NCI-H524 treated with DMSO at 0.1 percent for 48 hours (cell line): Measurements from ENCODE around the gene RAMP3.

Source experiments
- DNase-seq: peaks from one replicate; lab custom pipeline; 2025; lab: John Stamatoyannopoulos, UW

RAMP3 gene

GRCh38 chr7:45180084-45180986, 22.7 kb downstream of the RAMP3 start:
- DNase-seq: no peak

- no peak for DNase-seq
Observed at GRCh38 chr7:45181286-45181960, 23.8 kb downstream of the RAMP3 start.

DNA sequence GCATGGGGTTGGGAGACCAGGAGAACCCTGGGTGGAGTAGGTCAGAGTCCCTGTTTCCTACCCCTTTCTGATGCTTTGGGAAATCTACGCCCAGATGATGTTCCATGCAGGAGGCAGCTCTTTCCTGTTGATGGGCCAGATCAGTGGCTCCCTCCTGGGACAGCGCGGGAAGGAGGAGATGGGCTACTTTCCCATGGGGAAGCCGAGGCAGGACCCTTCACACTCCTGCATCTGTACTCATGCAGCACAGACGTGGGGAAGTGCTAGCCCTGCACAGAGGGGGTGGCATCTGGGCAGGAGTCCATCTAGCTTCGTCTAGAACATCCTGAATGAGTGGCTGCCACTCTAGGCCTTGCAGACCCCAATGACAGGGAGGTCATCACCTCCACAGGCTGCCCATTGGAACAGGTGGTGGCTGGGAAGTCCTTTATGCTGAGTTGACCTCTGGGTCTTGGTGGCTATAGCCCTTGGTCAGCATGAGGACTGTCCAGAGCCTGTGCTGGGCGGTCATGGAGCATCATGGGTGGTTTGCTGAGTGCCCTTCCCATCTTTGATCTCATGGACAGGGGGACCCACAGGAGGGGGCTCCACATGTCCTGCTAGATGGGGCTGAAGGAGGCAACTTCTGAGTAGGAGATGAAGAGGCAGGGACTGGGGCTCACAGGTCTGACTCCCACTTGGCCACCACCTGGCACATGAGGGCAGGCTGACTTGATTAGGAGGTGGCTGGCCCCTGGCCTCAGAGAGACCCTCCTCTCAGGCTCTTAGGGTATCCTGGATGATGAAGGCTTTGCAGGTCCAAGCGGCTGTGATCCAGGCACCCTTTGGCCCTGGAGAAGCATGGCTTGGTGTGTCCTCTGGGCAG, 24.6 kb downstream of the RAMP3 start:
- no peak for DNase-seq

- DNase-seq: no peak
Observed at GRCh38 chr7:45182856-45183710, 25.5 kb downstream of the RAMP3 start.

DNA sequence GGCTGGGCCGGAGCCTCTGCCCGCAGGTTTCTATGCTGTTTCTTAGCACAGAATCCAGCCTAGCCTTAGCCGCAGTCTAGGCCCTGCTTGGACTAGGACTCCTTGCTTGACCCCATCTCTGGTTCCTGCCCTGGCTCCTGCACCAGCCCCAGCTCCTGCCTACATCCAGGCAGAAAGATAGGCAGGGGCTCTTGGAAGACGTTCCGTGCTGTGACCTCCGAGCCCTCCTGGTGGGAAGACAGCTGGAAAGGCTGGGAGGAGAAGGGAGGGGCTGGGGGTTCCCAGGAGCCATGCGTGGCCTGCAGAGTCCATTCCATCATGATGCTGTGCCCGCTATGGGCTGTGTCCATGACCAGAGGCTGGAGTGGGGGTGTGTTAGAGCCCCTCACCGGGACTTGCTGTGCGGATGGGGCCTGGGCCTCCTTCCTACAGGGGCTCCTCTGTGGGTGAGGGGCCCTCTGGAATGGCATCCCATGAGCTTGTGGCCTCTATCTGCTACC, 26.2 kb downstream of the RAMP3 start:
- DNase-seq: no peak

DNA sequence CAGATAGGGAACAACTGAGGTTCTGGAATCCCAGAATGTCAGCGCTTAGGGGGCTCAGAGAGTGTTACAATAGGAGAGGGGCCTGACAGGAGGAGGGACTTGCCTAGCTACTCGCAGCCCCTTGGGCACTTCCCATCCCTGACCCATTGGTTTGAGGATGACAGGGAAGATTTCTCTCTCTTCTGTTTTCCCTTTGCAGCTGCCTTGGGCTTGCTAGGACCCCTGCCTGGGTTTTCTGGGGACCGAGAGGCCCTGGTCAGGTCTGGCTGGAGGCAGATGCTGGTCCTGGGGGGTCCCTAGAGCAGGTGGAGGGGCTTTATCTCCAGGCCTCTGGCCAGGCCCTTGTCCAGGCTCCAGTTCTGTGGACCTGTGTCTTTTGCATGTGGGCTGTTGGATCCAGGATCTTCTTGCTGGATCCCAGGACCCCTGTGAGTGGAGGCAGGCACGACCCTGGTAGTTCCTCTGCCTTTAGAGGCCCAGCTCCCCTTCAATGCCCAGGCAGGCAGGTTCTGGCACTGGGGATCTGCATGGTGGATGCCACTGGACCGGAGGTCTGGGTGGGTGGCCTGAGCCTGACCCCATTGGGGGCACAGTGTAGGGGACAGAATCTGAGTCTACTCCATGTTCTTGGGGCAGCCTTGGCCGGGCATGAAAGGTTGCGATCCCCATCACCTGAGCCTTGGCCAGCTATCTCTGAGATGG, 26.9 kb downstream of the RAMP3 start:
- no peak for DNase-seq

DNA sequence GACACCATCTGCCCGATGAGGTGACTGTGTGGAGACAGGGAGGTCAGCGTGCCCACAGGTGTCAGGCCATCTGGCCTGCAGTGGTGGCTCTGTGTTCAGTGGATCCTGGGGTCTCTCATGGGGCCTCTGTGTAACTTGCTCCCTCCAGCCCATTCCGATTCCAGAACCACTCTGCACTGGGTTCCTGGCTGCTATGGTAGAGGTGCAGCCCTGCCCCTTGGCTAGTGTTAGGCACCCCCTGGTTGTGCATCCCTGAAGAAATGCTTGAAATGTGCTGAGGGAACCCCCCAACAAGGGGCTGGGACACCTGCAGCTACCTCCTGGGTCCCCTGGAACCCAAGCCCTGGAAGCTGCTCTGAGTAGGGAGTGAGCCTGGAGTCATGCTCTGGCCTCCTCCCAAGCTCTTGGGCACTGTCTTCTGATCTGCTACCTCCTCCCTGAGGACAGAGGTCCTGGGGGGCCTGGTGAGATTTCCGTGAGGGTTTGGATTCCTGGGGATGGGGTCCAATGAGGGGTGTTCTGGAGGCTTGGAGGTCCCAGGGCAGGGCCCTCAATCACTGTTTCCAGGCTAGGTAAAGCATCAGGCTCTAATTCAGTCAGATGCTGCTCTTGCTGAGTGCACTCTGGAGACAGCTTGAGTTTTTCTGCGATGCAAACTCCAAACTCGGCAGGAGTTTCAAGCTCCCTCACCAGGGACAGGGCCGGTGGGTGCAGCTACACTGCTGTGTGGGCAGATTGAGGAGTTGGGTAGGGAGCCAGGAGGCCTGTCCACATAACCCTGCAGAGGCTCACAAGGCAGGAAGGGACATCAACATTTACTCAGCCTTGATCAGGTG, 27.7 kb downstream of the RAMP3 start:
- no peak for DNase-seq

DNA sequence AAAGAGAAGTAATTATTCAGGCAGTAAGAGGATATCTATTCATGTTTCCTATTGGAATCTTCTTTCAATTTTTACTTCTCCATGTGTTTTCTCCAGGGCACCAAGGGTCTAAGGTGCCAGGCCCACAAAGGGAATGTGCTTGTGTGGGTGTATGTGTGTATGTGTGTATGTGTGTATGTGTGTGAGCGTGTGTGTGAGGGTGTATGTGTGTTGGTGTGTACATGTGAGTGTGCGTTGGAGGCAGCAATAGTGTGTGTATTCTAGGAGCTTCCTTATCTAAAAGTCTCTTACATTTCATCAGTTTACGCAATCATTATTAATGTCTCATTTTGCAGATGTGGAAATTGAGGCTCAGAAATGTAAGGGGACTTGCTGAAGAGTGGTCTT, 28.3 kb downstream of the RAMP3 start:
- DNase-seq: no peak

DNA sequence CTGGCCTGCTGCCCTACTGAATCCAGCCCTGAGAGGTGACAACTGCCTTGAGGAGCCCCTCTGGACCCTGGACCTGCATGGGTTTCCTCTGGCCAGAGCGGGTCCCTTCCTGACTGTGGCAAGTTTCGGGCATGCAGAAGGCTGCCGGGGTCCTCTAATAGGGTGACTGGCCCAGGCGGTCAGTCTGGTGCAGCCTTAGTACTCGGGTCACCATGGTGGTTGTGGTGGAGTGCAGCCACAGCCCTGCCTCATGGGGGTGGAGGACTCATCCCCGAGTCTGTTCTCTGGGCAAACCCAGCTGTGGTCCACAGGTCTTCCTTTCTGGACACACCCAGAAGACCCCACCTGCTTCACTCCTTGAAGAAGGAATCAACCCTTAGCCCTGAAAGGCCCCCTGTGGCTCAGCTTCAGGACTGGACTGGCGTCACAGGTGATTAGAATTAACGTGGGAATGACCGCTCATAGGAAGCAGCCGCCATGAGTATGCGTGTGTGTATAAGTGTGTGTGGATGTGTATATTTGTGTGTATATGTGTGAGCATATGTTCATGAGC, 28.7 kb downstream of the RAMP3 start:
- no peak for DNase-seq

DNA sequence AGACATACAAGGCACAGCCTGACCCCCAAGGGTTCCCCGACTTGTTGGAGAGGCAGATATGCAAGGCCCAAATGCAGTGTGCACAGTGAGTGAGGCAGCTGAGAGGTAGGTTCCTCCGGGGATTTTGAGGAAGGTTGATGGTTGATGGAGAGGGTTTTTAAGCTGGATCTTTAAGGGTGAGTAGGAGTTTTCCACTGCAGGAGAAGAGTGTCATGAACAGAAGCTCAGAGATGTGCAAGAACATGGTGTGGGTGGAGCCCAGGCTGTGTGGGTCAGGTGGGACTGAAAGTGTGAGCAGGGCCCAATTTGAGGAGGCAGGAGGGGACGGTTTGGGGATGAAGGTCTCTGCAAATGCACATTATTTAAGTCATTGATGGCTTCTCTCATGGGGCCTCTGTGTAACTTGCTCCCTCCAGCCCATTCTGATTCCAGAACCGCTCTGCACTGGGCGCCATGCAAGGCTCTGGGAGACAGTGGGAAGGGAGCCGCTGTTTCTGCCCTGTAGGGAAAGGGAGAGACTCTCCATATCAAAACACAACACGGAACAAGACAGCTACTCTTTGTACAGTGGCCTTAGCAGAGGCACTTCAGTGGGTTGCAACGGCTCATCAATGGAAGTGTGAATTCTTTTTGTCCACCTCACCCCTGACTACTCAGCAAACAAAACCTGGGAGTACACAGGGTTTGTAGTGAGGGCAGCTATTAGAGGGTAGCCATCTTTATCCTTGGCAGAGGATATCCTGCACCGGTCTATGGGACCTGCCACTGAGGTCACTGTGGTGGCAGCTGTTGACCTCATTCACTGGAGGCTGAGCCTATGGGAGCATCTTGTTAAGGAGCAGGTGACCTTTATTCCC, 29.7 kb downstream of the RAMP3 start:
- DNase-seq: no peak

DNA sequence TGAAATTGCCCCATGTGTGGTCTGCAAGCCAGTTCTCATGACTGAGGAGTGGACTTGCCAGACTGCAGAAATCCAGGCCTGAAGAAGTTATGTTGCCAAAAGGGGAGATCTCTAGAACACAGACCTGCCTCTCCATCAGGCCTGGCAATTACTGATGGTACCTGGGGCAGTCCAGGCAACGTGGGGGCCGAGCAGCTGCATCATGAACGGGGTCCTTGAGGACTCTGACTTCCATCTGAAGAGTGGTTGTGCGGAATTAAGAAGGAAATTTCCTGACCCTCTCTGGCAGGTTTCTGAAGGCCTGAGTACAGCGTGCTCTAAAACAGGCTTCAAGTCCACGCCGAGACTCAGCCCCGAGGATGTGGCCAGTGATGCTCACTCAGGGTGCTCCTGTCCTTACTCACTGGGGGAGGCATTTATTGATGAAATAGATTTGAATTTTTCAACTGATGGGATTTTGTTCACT, 30.4 kb downstream of the RAMP3 start:
- no peak for DNase-seq

- DNase-seq: no peak
Observed at GRCh38 chr7:45188736-45189135, 31.1 kb downstream of the RAMP3 start.

DNA sequence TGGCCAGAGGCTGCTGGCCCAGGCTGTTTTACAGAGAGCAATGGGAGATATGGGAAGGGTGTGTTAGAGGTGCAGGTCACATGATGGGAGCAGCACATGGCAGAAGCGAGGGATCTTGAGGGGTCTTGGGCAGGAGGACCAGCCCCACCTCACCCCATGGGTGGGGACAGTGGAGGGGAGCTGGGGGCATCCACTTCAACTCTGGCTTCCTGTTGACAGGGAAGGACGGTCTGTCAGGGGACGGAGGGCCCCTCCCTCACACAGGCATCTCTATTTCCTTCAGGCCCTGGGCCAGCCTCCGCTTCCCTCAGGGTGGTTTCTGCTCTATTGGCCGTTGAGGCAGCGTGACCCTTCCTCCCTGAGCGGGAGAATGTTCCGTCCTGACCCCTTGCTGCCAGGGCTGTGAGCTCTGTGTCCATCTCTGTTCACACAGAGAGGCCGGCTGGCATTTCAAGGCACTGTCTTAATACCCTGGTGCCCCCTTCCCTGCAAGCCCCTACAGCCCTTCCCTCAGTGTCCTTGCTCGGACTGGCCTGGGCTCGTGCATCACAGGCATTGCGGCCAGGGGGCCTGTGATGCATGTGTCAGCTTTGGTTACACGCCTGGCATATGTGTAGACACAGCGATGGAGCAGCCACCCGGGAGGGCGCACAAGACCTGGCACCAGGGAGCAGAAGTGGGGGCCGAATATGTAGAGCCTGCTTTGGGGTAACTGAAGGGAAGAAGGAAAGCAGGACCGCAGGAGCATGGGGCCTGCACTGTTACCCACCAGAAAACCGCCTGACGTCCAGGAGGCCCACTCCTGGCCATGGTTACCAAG, 31.8 kb downstream of the RAMP3 start:
- DNase-seq: no peak

GRCh38 chr7:45190406-45191165, 33.0 kb downstream of the RAMP3 start:
- no peak for DNase-seq

DNA sequence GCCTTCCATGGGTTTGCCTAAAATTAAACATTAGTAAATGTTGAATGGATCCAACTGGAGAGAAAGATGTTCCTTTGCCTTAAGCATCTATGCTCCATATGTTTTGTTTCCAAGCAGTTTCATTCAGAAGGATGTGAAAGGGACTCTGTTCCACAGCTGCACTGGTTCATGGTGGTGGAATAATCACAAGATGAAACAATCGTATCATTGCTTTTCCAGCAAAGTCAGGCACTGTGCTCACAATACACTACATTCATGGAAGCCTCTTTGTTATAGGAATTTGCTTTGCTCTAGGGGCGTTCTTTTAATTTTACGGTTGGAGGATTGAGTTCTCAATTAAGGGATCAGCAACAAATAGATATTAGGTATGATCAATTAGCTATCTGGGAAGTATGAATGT, 33.8 kb downstream of the RAMP3 start:
- DNase-seq: no peak

DNA sequence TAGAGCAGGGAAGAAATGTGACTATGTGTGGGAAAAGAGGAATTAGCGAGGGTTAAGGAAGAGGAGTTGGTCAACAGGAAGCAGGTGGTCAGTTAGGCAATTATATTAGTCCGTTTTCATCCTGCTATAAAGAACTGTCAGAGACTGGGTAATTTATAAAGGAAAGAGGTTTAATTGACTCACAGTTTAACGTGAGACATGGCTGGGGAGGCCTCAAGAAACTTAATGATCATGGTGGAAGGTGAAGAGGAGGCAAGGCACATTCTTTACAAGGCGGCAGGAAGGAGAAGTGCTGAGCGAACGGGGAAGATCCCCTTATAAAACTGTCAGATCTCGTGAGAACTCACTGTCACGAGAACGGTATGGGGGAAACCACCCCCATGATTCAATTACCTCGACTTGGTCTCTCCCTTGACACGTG, 35.0 kb downstream of the RAMP3 start:
- DNase-seq: no peak

- DNase-seq: no peak
Observed at GRCh38 chr7:45193828-45194227, 36.2 kb downstream of the RAMP3 start.
